C4-2B (cell line): ENCODE results near the gene MT1F.

ENCODE experiments used
- ZFX ChIP-seq: fragments of 450-650 bp; IDR thresholded peaks from 2 replicates; pipeline ENCODE4 v1.6.1; 2017
- TF ChIP-seq, protein P1 (sequence below): fragments of 450-650 bp; conservative IDR thresholded peaks from 2 replicates; pipeline ENCODE4 v1.5.1; 2017; ENCODE audit warnings: mild to moderate bottlenecking

DNA sequence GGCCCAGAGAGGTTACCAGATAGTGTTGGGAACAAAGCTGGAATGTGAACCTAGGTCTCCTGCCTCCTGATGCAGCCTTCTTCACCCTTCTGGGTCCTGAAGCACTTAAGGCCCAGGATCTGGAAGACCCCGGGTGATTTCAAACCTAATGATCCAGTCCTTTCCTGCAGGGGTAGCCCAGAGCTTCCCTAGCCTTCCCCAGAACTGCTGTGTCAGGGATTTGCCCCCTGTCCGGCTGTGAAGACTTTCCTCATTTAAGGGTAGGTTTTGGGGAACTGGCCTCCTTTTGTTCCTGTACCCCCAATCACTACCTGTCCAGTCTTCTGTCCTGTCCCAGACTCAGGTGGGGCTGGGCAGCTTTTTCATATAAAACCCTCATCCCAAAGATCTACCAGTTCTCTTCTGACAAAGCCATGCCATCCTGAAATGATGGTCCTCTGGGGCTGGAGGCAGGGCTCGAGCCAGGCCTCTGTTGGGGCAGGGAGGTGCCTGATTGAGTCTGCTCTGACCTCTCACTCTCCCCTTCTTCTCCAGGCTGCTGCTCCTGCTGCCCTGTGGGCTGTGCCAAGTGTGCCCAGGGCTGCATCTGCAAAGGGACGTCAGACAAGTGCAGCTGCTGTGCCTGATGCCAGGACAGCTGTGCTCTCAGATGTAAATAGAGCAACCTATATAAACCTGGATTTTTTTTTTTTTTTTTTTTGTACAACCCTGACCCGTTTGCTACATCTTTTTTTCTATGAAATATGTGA is 25.8 kb downstream of the MT1F start:
- TF ChIP-seq, protein P1, sequence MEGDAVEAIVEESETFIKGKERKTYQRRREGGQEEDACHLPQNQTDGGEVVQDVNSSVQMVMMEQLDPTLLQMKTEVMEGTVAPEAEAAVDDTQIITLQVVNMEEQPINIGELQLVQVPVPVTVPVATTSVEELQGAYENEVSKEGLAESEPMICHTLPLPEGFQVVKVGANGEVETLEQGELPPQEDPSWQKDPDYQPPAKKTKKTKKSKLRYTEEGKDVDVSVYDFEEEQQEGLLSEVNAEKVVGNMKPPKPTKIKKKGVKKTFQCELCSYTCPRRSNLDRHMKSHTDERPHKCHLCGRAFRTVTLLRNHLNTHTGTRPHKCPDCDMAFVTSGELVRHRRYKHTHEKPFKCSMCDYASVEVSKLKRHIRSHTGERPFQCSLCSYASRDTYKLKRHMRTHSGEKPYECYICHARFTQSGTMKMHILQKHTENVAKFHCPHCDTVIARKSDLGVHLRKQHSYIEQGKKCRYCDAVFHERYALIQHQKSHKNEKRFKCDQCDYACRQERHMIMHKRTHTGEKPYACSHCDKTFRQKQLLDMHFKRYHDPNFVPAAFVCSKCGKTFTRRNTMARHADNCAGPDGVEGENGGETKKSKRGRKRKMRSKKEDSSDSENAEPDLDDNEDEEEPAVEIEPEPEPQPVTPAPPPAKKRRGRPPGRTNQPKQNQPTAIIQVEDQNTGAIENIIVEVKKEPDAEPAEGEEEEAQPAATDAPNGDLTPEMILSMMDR = no peak
- TF ChIP-seq ZFX = no peak
